ENCODE data around the gene UBE2U.
A peak's percentile ranks its signal among the peaks of the same experiment; 100 is the strongest.

Gene UBE2U

DNA sequence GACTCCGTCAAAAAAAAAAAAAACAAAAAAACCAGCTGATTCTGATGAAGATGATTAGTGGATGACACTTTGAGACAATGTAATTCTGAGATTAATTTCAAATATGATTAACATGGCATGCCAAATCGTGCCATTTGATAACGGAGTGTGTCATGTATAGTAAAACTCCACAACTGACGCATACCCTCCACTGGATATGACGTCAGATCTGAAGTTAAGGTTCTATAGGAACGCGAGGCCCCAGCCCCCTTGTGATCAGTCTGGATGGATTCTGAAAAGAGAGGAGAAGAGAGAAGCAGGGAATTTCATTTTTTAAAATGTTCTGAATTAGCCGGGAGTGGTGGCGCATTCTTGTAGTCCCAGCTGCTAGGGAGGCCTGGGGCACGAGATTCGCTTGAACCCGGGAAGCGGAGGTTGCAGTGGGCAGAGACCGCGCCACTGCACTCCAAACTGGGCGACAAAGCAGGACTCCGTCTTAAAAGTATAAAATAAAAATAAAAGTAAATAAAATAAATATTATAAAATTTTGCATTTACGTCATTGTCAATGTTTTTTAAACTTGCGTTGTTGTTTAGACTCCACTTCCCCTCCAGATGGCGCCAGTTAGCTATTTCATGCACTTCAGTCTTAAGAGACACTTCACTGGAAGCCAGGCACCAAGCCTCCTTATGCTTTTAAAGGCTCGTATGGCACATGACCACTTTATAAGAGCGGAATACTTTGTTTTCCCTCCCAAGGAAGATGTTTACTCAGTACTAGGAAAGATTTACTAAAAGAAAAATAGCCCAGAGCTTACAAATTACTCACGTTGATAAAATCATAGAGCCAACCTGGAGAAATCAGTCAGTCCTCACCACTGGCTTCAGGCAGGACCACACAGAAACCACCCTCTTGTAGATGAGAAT lies 65.5 kb downstream of the UBE2U start:
- TF ChIP-seq, protein P1, sequence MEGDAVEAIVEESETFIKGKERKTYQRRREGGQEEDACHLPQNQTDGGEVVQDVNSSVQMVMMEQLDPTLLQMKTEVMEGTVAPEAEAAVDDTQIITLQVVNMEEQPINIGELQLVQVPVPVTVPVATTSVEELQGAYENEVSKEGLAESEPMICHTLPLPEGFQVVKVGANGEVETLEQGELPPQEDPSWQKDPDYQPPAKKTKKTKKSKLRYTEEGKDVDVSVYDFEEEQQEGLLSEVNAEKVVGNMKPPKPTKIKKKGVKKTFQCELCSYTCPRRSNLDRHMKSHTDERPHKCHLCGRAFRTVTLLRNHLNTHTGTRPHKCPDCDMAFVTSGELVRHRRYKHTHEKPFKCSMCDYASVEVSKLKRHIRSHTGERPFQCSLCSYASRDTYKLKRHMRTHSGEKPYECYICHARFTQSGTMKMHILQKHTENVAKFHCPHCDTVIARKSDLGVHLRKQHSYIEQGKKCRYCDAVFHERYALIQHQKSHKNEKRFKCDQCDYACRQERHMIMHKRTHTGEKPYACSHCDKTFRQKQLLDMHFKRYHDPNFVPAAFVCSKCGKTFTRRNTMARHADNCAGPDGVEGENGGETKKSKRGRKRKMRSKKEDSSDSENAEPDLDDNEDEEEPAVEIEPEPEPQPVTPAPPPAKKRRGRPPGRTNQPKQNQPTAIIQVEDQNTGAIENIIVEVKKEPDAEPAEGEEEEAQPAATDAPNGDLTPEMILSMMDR (conservative IDR thresholded peaks at IDR 0.05), result peak; percentile 80
- no peak overlapping the region; the same call in 1 of the 2 replicates for H3K27ac ChIP-seq

GRCh38 chr1:64269558-64269884 lies 66.1 kb downstream of the UBE2U start:
- TF ChIP-seq, protein P1 (conservative IDR thresholded peaks at IDR 0.05), result no peak
- no peak overlapping the region; the same call in 1 of the 2 replicates for H3K27ac ChIP-seq

DNA sequence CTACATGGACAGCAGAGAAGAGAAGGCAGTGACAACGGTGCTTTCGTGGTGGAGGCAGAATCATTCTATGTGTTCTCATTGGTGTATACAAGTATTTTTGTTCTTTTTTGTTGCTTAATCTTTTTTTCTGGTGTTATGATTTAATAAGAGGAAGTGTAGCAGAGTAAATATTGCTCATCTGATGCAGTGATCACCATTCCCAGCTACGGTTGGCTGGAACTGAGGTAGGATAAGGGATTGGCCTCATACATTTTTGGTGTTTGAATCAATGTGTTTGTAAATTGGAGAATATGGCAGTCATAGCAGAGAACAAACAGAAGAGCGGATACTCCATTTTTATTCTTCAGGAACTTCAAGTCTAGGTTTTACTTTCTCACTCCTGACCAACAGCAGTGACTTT lies 76.6 kb downstream of the UBE2U start:
- H3K27ac ChIP-seq, result peak overlapping the region; percentile 30; the same call in 1 of the 2 replicates
- TF ChIP-seq, protein P1 (conservative IDR thresholded peaks at IDR 0.05), result no peak

GRCh38 chr1:64282351-64282750 lies 78.9 kb downstream of the UBE2U start:
- TF ChIP-seq, protein P1 (conservative IDR thresholded peaks at IDR 0.05), result no peak
- H3K27ac ChIP-seq, result peak overlapping the region; percentile 88

- TF ChIP-seq, protein P1 (conservative IDR thresholded peaks at IDR 0.05), result no peak
- H3K27ac ChIP-seq, result no peak overlapping the region
Observed at GRCh38 chr1:64287071-64287470, 83.6 kb downstream of the UBE2U start.

DNA sequence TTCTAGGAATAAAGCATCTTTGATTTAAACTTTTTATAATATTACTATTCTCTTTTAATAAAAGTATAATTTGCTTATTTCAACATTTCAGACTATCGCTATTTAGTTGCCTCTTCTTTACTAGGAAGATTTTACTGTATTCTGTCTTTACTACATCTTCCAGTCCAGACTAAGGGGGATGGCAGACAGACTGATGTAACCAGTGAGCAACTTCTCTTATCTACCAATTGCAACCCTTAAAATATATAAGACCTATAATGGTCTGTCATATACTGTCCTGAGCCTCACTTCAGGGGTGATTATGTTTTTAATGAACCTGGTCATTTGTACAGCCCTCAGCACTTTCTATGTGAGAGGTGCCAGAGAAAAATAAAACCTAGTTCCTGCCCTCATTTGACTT lies 87.0 kb downstream of the UBE2U start:
- no peak overlapping the region for H3K27ac ChIP-seq
- TF ChIP-seq, protein P1 (conservative IDR thresholded peaks at IDR 0.05), result no peak

- TF ChIP-seq, protein P1 (conservative IDR thresholded peaks at IDR 0.05), result no peak
- H3K27ac ChIP-seq, result no peak overlapping the region
Observed at GRCh38 chr1:64291931-64292330, 88.5 kb downstream of the UBE2U start.

Measured in VCaP (cell line).